H1 (cell line): ENCODE measurements around the gene SLC6A19. TPM values are rescaled to one million over a fixed set of nuclear protein-coding genes. Genes with fewer than 3 reads are reported as not detected.

Source experiments
- CTCF ChIA-PET: fragments of 300-600 bp; sonication (Branson Sonifier 250); formaldehyde crosslinking; loops from one replicate; lab custom pipeline; 2021; ENCODE audit not compliant: partially characterized antibody; lab: Charles Lee
- POLR2A ChIA-PET: fragments of 300-600 bp; sonication (Branson Sonifier 250); formaldehyde crosslinking; loops from one replicate; lab custom pipeline; 2021; ENCODE audit warnings: inconsistent platforms; ENCODE audit not compliant: partially characterized antibody; lab: Charles Lee
- DNase-seq, 2 experiments: peaks; one replicate each; pipeline versions ENCODE4 v3.0.0 to v3.0.0-alpha.2; 2010 to 2022; ENCODE audit warnings: low spot score in 2 of 2, low read depth in 1 of 2, mixed read lengths in 1 of 2
- FAIRE-seq: peaks from 2 replicates; lab custom pipeline; 2011; peaks lifted over from hg19 to GRCh38; lab: Jason Lieb, UNC
- H2AFZ ChIP-seq: 2 replicates; pipeline ENCODE4 v1.8.1; 2012; ENCODE audit warnings: low read length, inconsistent platforms
- H2AK5ac ChIP-seq: 2 replicates; pipeline ENCODE4 v1.6.1; 2013; ENCODE audit warnings: low read depth, low read length
- H2BK120ac ChIP-seq: replicated peaks from 2 replicates; pipeline ENCODE3; 2013; ENCODE audit warnings: low read depth, low read length, inconsistent platforms
- H2BK12ac ChIP-seq: 2 replicates; pipeline ENCODE4 v1.6.1; 2013; ENCODE audit warnings: low read depth, low read length
- H2BK15ac ChIP-seq: 2 replicates; pipeline ENCODE4 v1.6.1; 2013; ENCODE audit warnings: low read length
- H2BK20ac ChIP-seq: 2 replicates; pipeline ENCODE4 v1.6.1; 2013; ENCODE audit warnings: low read length
- H2BK5ac ChIP-seq: 2 replicates; pipeline ENCODE4 v1.6.1; 2013; ENCODE audit warnings: low read depth, low read length
- H3K14ac ChIP-seq: 2 replicates; pipeline ENCODE4 v1.6.1; 2013; ENCODE audit warnings: inconsistent platforms; ENCODE audit not compliant: insufficient read length
- H3K18ac ChIP-seq: 2 replicates; pipeline ENCODE4 v1.6.1; 2013; ENCODE audit warnings: low read length; ENCODE audit errors: extremely low read depth
- H3K23ac ChIP-seq: 2 replicates; pipeline ENCODE4 v1.6.1; 2013; ENCODE audit warnings: inconsistent platforms; ENCODE audit not compliant: insufficient read length
- H3K23me2 ChIP-seq: 2 replicates; pipeline ENCODE4 v1.6.1; 2013; ENCODE audit warnings: low read depth, low read length
- H3K27ac ChIP-seq: 2 replicates; pipeline ENCODE4 v1.6.1; 2011; ENCODE audit warnings: low read depth, low read length, inconsistent platforms
- H3K27me3 ChIP-seq, 4 experiments: replicated peaks in 1 of 4; 1 replicate in 1 of 4; 2 replicates in 3 of 4; pipeline versions ENCODE4 v1.6.1 to v1.8.1; 2011 to 2013; ENCODE audit warnings: low read length in 3 of 4, mild to moderate bottlenecking in 3 of 4, inconsistent platforms in 2 of 4, mixed read lengths in 2 of 4, moderate library complexity in 1 of 4; ENCODE audit not compliant: control insufficient read depth in 3 of 4, insufficient read depth in 3 of 4; ENCODE audit errors: extremely low read depth in 1 of 4
- H3K36me3 ChIP-seq, 4 experiments: 2 replicates each; pipeline versions ENCODE4 v1.6.1 to v1.8.1; 2011 to 2013; ENCODE audit warnings: mild to moderate bottlenecking in 4 of 4, low read length in 3 of 4, moderate library complexity in 2 of 4, control low read depth in 1 of 4, inconsistent platforms in 1 of 4; ENCODE audit not compliant: insufficient read depth in 4 of 4, control insufficient read depth in 2 of 4
- H3K4ac ChIP-seq: replicated peaks from 2 replicates; pipeline ENCODE3; 2013; ENCODE audit warnings: low read length, low read depth, mixed read lengths, inconsistent platforms; ENCODE audit not compliant: insufficient read length
- H3K4me1 ChIP-seq, 4 experiments: replicated peaks in 1 of 4; 1 replicate in 1 of 4; 2 replicates in 3 of 4; pipeline versions ENCODE4 v1.6.1 to v1.8.1; 2011 to 2013; ENCODE audit warnings: low read length in 3 of 4, inconsistent platforms in 2 of 4, mixed read lengths in 1 of 4; ENCODE audit not compliant: insufficient read depth in 4 of 4, control insufficient read depth in 3 of 4
- H3K4me2 ChIP-seq, 2 experiments: 2 replicates each; pipeline versions ENCODE4 v1.6.1 to v1.8.1; 2011 to 2013; ENCODE audit warnings: low read depth in 2 of 2, low read length in 2 of 2, control low read depth in 1 of 2, inconsistent platforms in 1 of 2, mild to moderate bottlenecking in 1 of 2; ENCODE audit not compliant: insufficient read depth in 1 of 2
- H3K4me3 ChIP-seq, 4 experiments: fragments of 200-600, 300-600 bp in 1 of 4; sonication (generic), shearing (Covaris generic), sonication (Bioruptor Twin) in 1 of 4; 2 replicates each; pipeline versions ENCODE4 v1.5.1 to v1.8.1; 2011 to 2016; ENCODE audit warnings: low read length in 4 of 4, low read depth in 3 of 4, control low read depth in 2 of 4, inconsistent platforms in 2 of 4, mild to moderate bottlenecking in 2 of 4, mixed read lengths in 1 of 4, moderate library complexity in 1 of 4; ENCODE audit not compliant: insufficient read depth in 2 of 4; ENCODE audit errors: extremely low read depth in 1 of 4
- H3K56ac ChIP-seq: replicated peaks from 2 replicates; pipeline ENCODE3; 2013; ENCODE audit warnings: low read depth, mild to moderate bottlenecking, mixed read lengths, low read length, inconsistent platforms; ENCODE audit not compliant: insufficient read length
- H3K79me1 ChIP-seq: 2 replicates; pipeline ENCODE4 v1.6.1; 2013; ENCODE audit warnings: low read depth, low read length, control low read depth
- H3K79me2 ChIP-seq, 2 experiments: 2 replicates each; pipeline versions ENCODE4 v1.6.1 to v1.8.1; 2012 to 2013; ENCODE audit warnings: low read length in 2 of 2, mild to moderate bottlenecking in 2 of 2, inconsistent platforms in 1 of 2; ENCODE audit not compliant: insufficient read depth in 2 of 2, control insufficient read depth in 1 of 2
- H3K9ac ChIP-seq, 4 experiments: replicated peaks in 1 of 4; 1 replicate in 1 of 4; 2 replicates in 3 of 4; pipeline versions ENCODE4 v1.6.1 to v1.8.1; 2011 to 2013; ENCODE audit warnings: low read depth in 3 of 4, low read length in 3 of 4, control low read depth in 2 of 4, mild to moderate bottlenecking in 2 of 4, moderate library complexity in 2 of 4, inconsistent platforms in 1 of 4; ENCODE audit errors: extremely low read depth in 1 of 4
- H3K9me3 ChIP-seq, 2 experiments: 2 replicates each; pipeline versions ENCODE4 v1.6.1 to v1.8.1; 2012 to 2013; ENCODE audit warnings: mild to moderate bottlenecking in 2 of 2, moderate library complexity in 2 of 2, control low read depth in 1 of 2, inconsistent platforms in 1 of 2, low read depth in 1 of 2, low read length in 1 of 2, mixed read lengths in 1 of 2; ENCODE audit not compliant: insufficient read depth in 2 of 2
- H4K20me1 ChIP-seq, 2 experiments: replicated peaks in 1 of 2; 2 replicates each; pipeline versions ENCODE3 to v1.8.1; 2011 to 2013; ENCODE audit warnings: inconsistent platforms in 2 of 2, low read length in 2 of 2, mild to moderate bottlenecking in 1 of 2; ENCODE audit not compliant: insufficient read depth in 2 of 2, control insufficient read depth in 1 of 2
- H4K5ac ChIP-seq: 2 replicates; pipeline ENCODE4 v1.6.1; 2013; ENCODE audit warnings: low read length, low read depth, mixed read lengths, inconsistent platforms; ENCODE audit not compliant: insufficient read length
- H4K8ac ChIP-seq: 2 replicates; pipeline ENCODE4 v1.8.0; 2013; ENCODE audit warnings: mild to moderate bottlenecking, moderate library complexity, low read length, inconsistent platforms; ENCODE audit not compliant: insufficient read depth; ENCODE audit errors: extremely low read depth
- H4K91ac ChIP-seq: replicated peaks from 2 replicates; pipeline ENCODE3; 2013; ENCODE audit warnings: low read length, mixed read lengths, inconsistent platforms; ENCODE audit not compliant: insufficient read length
- TEAD4 ChIP-seq: IDR thresholded peaks from 2 replicates; pipeline ENCODE4 v1.6.1; 2012; ENCODE audit warnings: low read depth, low read length, inconsistent platforms, mixed read lengths
- WGBS, 2 experiments: shearing (Covaris generic) in 1 of 2; methylation state at CpG; one replicate each; pipeline versions ENCODE4 v1.1.6 to v1.1.7; 2013 to 2015; ENCODE audit warnings: low lambda C conversion rate in 2 of 2, mixed read lengths in 2 of 2, inconsistent platforms in 1 of 2, low coverage in 1 of 2, missing lambda C conversion rate in 1 of 2; ENCODE audit not compliant: insufficient replicate concordance in 2 of 2, insufficient coverage in 1 of 2, insufficient read length in 1 of 2; ENCODE audit errors: extremely low coverage in 1 of 2, missing lambda C conversion rate in 1 of 2; 5-methylcytosine and 5-hydroxymethylcytosine counted together
- polyA plus RNA-seq, 7 experiments: library from polyadenylated mRNA; depleted of rRNA in 3 of 7; stranded (reverse) in 5 of 7; unstranded in 2 of 7; fragments of >200 nt in 5 of 7; fragments of 200-250 nt in 2 of 7; gene quantifications; 1 replicate in 5 of 7; 2 replicates in 1 of 7; 4 replicates in 1 of 7; pipeline versions ENCODE4 v1.2.1 to v1.2.3, GENCODE V29; 2011 to 2013; ENCODE audit warnings: missing spikeins in 2 of 7, mixed read lengths in 2 of 7
- total RNA-seq: library from RNA; stranded (reverse); fragmentation: NEBNext Ultra II Directional; extraction: Animal tissue kit (Norgen Biotek cat#: 25700); gene quantifications from 2 replicates; pipeline ENCODE4 v1.2.1, GENCODE V29; 2021

SLC6A19 gene
- total and polyA plus RNA-seq, 2 of the 8 experiments (the other 6 are each of a cell fraction or from before 2014, with no cell fraction given): 0.02 TPM; not detected in 1

GRCh38 chr5:1188464-1188863 is 12.9 kb upstream of the SLC6A19 start:
- Histone ChIP-seq H3K36me3 (no peaks in the 10 kb centered on the region), H3K4me1 (peaks cover 0 to 3% (median 0%) of the 10 kb centered on the region in 4 experiments; a peak in 1 of 7 replicates), H3K79me2 (no peaks in the 10 kb centered on the region), H4K91ac (no peak overlapping the region), H2BK12ac (no peak overlapping the region), H2BK5ac (no peak overlapping the region), H3K56ac (no peak overlapping the region), H4K20me1 (no peaks in the 10 kb centered on the region), H3K27ac (no peak overlapping the region), H3K9me3 (peaks cover 0 to 3% of the 10 kb centered on the region in 2 experiments; a peak in 1 of 4 replicates), H2BK120ac (no peak overlapping the region), H3K4ac (no peak overlapping the region), H2BK20ac (no peak overlapping the region), H3K23ac (no peak overlapping the region), H3K14ac (no peak overlapping the region), H2AK5ac (no peak overlapping the region), H3K27me3 (no peaks in the 10 kb centered on the region), H3K4me3 (no peak overlapping the region), H3K9ac (no peak overlapping the region), H3K79me1 (no peaks in the 10 kb centered on the region), H2AFZ (no peak overlapping the region), H4K5ac (no peak overlapping the region), H3K4me2 (no peak overlapping the region), H3K18ac (no peak overlapping the region), H2BK15ac (no peak overlapping the region), H4K8ac (no peak overlapping the region)
- ChIA-PET POLR2A (no interaction called here), CTCF (interaction anchor here (0.7 to 1.4 kb wide), 4 partner anchors 14 to 21 kb away, joined by 3 to 4 read pairs (median 3); no protein-coding TSS in a partner anchor)
- no peak for TF ChIP-seq TEAD4
- TF ChIP-seq, all 59 proteins: peak for 0
- FAIRE-seq (no peak), DNase-seq (no peak)
- peaks cover 2% of the 10 kb centered on the region; the same call in 1 of the 2 replicates for H3K23me2 ChIP-seq
- 62% methylated on average over 6 of the region's 6 CpGs; no CpG with 5 or more reads in 1 of the 2 experiments for WGBS, 2 experiments
